Measurements from ENCODE around the gene SLC30A9.

The SLC30A9 gene

GRCh38 chr4:42078184-42078801 lies 88.0 kb downstream of the SLC30A9 start:
- Histone ChIP-seq H3K79me2 (ENCODE audit: control insufficient read depth, insufficient read depth, low read length, unreplicated experiment) (no peaks in the 10 kb centered on the region), H3K27me3 (ENCODE audit: insufficient read depth, low read length) (no peaks in the 10 kb centered on the region), H3K36me3 (ENCODE audit: insufficient read depth, low read length) (peaks cover 9% of the 10 kb centered on the region), H3K4me1 (ENCODE audit: control insufficient read depth, insufficient read depth, low read length, unreplicated experiment) (peaks cover 4% of the 10 kb centered on the region), H3K4me3 (ENCODE audit: low read depth, low read length) (no peak overlapping the region), H2AFZ (ENCODE audit: low read length, unreplicated experiment) (no peak overlapping the region), H3K27ac (ENCODE audit: low read depth, low read length) (no peak overlapping the region)

DNA sequence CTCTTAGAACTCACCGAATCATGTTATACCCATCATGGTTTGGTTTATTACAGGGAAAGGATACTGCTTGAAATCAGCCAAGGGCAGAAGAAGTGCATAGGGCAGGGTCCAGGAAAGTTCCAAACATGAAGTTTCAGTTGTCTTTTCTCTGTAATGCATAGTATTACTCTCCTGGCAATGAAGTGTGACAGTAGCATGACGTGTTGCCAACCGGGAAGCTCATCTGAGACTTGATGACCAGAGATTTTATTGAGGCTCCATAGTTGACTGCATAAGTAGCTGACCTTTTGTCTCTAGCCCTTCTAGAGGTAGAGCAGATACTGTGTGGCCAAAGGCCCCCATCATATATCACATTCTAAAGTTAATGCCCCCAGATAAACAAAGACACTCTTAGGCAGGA lies 90.0 kb downstream of the SLC30A9 start:
- no peaks in the 10 kb centered on the region for H3K27me3 ChIP-seq (ENCODE audit: insufficient read depth, low read length)
- no peaks in the 10 kb centered on the region for H3K79me2 ChIP-seq (ENCODE audit: control insufficient read depth, insufficient read depth, low read length, unreplicated experiment)
- H3K36me3 ChIP-seq (ENCODE audit: insufficient read depth, low read length): peaks cover 9% of the 10 kb centered on the region
- H3K4me1 ChIP-seq (ENCODE audit: control insufficient read depth, insufficient read depth, low read length, unreplicated experiment): peaks cover 4% of the 10 kb centered on the region
- H3K27ac ChIP-seq (ENCODE audit: low read depth, low read length): no peak overlapping the region
- no peak overlapping the region for H2AFZ ChIP-seq (ENCODE audit: low read length, unreplicated experiment)
- no peak overlapping the region for H3K4me3 ChIP-seq (ENCODE audit: low read depth, low read length)

DNA sequence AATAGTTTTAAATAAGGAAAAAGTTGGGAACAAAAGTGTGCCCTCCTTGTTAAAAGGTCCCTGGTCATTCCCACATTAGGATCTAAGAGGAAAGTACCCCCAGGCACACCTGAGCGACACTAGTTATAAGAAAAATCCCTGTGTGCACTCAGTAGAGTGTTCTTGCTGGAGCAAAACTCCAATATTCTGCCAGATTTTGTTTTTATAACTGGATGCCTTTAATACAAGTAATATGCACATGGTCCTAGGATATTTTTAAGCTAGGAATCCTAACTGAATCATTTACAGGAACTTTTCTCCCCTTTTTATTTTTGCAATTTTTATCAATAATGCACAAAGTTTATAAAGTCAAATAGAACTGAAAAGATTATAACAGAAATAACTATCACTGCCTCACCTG lies 93.5 kb downstream of the SLC30A9 start:
- peak overlapping the region; percentile 8 for H3K4me3 ChIP-seq (ENCODE audit: low read depth, low read length)
- H2AFZ ChIP-seq (ENCODE audit: low read length, unreplicated experiment): no peak overlapping the region
- H3K4me1 ChIP-seq (ENCODE audit: control insufficient read depth, insufficient read depth, low read length, unreplicated experiment): peaks cover 4% of the 10 kb centered on the region
- no peak overlapping the region for H3K27ac ChIP-seq (ENCODE audit: low read depth, low read length)
- H3K36me3 ChIP-seq (ENCODE audit: insufficient read depth, low read length): peaks cover 10% of the 10 kb centered on the region
- no peaks in the 10 kb centered on the region for H3K79me2 ChIP-seq (ENCODE audit: control insufficient read depth, insufficient read depth, low read length, unreplicated experiment)
- H3K27me3 ChIP-seq (ENCODE audit: insufficient read depth, low read length): no peaks in the 10 kb centered on the region

DNA sequence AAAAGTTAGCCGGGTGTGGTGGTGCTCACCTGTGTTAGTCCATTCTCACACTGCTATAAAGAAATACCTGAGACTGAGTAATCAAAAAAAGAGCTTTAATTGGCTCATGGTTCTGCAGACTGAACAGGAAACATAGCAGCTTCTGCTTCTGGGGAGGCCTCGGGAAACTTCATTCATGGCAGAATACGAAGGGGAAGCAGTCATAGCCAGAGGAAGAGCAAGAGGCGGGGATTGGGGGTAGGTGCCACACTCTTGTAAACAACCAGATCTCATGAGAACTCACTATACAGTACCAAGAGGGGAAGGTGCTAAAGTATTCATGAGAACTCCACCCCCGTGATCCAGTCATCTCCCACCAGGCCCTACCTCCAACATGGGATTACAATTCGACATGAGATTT lies 98.1 kb downstream of the SLC30A9 start:
- Histone ChIP-seq H3K36me3 (ENCODE audit: insufficient read depth, low read length) (peaks cover 7% of the 10 kb centered on the region; the same call in 1 of the 2 replicates), H3K4me1 (ENCODE audit: control insufficient read depth, insufficient read depth, low read length, unreplicated experiment) (no peaks in the 10 kb centered on the region), H3K27ac (ENCODE audit: low read depth, low read length) (no peak overlapping the region), H3K79me2 (ENCODE audit: control insufficient read depth, insufficient read depth, low read length, unreplicated experiment) (no peaks in the 10 kb centered on the region), H3K4me3 (ENCODE audit: low read depth, low read length) (no peak overlapping the region), H2AFZ (ENCODE audit: low read length, unreplicated experiment) (no peak overlapping the region), H3K27me3 (ENCODE audit: insufficient read depth, low read length) (no peaks in the 10 kb centered on the region)

DNA sequence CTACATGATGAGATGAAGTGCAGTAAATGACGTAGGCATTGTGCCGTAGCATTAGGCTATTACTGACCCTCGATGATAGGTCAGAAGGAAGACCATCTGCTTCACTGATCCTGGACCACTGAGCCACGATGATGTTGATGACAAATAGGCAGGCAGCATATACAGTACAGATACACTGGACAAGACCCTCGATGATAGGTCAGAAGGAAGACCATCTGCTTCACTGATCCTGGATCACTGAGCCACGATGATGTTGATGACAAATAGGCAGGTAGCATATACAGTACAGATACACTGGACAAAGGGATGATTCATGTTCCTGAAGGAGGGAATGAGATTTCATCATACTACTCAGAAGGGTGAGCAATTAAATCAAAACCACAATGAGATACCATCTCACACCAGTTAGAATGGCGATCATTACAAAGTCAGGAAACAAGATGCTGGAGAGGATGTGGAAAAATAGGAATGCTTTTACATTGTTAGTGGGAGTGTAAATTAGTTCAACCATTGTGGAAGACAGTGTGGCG lies 111.2 kb downstream of the SLC30A9 start:
- H2AFZ ChIP-seq (ENCODE audit: low read length, unreplicated experiment): no peak overlapping the region
- no peak overlapping the region for H3K4me3 ChIP-seq (ENCODE audit: low read depth, low read length)
- H3K4me1 ChIP-seq (ENCODE audit: control insufficient read depth, insufficient read depth, low read length, unreplicated experiment): peaks cover 3% of the 10 kb centered on the region
- no peaks in the 10 kb centered on the region for H3K79me2 ChIP-seq (ENCODE audit: control insufficient read depth, insufficient read depth, low read length, unreplicated experiment)
- no peak overlapping the region for H3K27ac ChIP-seq (ENCODE audit: low read depth, low read length)
- no peaks in the 10 kb centered on the region for H3K36me3 ChIP-seq (ENCODE audit: insufficient read depth, low read length)
- H3K27me3 ChIP-seq (ENCODE audit: insufficient read depth, low read length): no peaks in the 10 kb centered on the region

DNA sequence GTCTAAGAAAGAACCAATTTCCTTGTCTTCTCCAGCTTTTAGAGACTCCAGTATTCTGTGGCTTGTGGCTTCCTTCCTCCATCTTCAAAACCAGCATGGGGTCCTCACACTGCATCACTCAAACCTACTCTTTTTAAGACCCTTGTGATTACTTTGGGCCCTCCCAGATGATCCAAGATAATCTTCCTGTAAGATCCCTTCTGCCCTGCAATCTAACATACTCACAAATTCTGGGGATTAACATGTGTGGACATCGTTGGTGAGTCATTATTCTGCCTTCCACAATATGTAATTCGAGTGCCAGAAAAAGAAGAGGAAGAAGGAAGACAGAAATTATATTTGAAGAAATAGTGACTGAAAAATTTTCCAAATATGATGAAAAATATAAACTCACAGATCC lies 114.2 kb downstream of the SLC30A9 start:
- no peak overlapping the region for H3K4me3 ChIP-seq (ENCODE audit: low read depth, low read length)
- no peaks in the 10 kb centered on the region for H3K36me3 ChIP-seq (ENCODE audit: insufficient read depth, low read length)
- H3K4me1 ChIP-seq (ENCODE audit: control insufficient read depth, insufficient read depth, low read length, unreplicated experiment): peaks cover 3% of the 10 kb centered on the region
- H3K79me2 ChIP-seq (ENCODE audit: control insufficient read depth, insufficient read depth, low read length, unreplicated experiment): no peaks in the 10 kb centered on the region
- H2AFZ ChIP-seq (ENCODE audit: low read length, unreplicated experiment): no peak overlapping the region
- no peak overlapping the region for H3K27ac ChIP-seq (ENCODE audit: low read depth, low read length)
- H3K27me3 ChIP-seq (ENCODE audit: insufficient read depth, low read length): peaks cover 14% of the 10 kb centered on the region

DNA sequence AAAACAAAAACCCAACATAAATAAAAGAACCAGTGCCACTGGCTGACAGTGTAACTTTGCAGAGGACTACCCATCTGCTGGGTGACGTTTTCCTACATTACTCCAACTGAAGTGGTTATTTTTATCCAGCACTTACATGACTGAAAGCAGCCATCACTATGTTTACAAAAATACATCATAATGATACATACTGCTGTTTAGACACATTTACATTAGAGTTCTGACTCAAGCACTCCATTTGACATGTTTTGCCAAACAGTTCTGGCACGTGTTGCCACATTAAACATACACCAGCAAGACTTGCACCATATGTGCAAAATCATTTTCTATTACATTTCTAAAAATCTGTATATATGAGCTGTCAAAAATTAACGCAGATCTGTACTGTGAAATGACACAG lies 122.5 kb downstream of the SLC30A9 start:
- no peaks in the 10 kb centered on the region for H3K79me2 ChIP-seq (ENCODE audit: control insufficient read depth, insufficient read depth, low read length, unreplicated experiment)
- H2AFZ ChIP-seq (ENCODE audit: low read length, unreplicated experiment): no peak overlapping the region
- no peaks in the 10 kb centered on the region for H3K4me1 ChIP-seq (ENCODE audit: control insufficient read depth, insufficient read depth, low read length, unreplicated experiment)
- H3K27ac ChIP-seq (ENCODE audit: low read depth, low read length): no peak overlapping the region
- no peaks in the 10 kb centered on the region for H3K36me3 ChIP-seq (ENCODE audit: insufficient read depth, low read length)
- H3K27me3 ChIP-seq (ENCODE audit: insufficient read depth, low read length): peaks cover 94% of the 10 kb centered on the region
- no peak overlapping the region for H3K4me3 ChIP-seq (ENCODE audit: low read depth, low read length)

GRCh38 chr4:42119886-42120285 lies 129.6 kb downstream of the SLC30A9 start:
- Histone ChIP-seq H3K79me2 (ENCODE audit: control insufficient read depth, insufficient read depth, low read length, unreplicated experiment) (no peaks in the 10 kb centered on the region), H3K27ac (ENCODE audit: low read depth, low read length) (no peak overlapping the region), H3K36me3 (ENCODE audit: insufficient read depth, low read length) (no peaks in the 10 kb centered on the region), H2AFZ (ENCODE audit: low read length, unreplicated experiment) (no peak overlapping the region), H3K4me1 (ENCODE audit: control insufficient read depth, insufficient read depth, low read length, unreplicated experiment) (no peaks in the 10 kb centered on the region), H3K27me3 (ENCODE audit: insufficient read depth, low read length) (peaks cover 87% of the 10 kb centered on the region), H3K4me3 (ENCODE audit: low read depth, low read length) (no peak overlapping the region)

DNA sequence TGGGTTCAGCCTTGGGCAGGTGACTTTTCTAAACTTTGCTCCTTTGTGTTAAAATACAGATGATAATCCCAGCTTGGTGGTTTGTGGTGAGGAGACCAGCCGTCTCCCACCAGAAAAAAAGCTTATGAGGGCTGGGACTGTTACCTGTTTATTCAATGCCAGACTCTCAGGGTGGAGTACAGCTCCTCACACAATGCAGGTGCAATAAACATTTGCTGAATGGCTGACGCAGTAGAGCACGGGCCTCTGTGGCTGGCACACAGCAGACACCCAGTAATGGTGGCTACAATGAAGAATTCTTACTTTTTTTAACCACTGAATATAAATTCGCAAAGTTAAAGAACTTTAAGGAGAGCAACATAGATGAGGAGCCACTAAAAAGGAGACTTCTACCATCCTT lies 131.9 kb downstream of the SLC30A9 start:
- Histone ChIP-seq H3K36me3 (ENCODE audit: insufficient read depth, low read length) (no peaks in the 10 kb centered on the region), H3K4me1 (ENCODE audit: control insufficient read depth, insufficient read depth, low read length, unreplicated experiment) (no peaks in the 10 kb centered on the region), H3K27me3 (ENCODE audit: insufficient read depth, low read length) (peaks cover 71% of the 10 kb centered on the region)

DNA sequence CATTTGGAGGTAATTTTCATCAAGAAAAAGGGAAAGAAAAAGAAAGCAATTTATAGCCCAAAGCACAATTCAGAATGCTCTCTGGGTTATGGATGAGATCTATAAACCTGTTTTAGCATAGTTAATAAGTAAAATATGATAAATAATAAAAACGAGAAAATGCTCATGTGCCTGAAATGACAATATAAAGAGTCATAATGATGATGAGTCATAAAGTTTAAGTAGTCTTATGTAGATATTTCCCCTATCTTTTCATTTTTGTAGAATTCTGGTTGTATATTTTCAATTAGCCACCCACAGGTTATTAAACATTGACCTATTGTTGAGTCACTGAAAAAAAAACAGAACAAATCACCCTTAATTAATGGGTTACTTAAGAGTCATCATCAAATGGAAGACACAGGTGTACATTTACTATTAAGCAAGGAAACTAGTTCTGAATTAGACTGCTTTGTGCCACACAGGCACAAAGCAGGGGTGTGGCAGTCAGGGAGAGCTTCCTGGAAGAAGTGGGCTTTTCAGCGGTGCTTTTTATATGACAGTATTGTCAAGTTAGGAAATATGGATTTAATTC lies 132.8 kb downstream of the SLC30A9 start:
- Histone ChIP-seq H3K36me3 (ENCODE audit: insufficient read depth, low read length) (no peaks in the 10 kb centered on the region), H3K27ac (ENCODE audit: low read depth, low read length) (no peak overlapping the region), H3K27me3 (ENCODE audit: insufficient read depth, low read length) (peaks cover 62% of the 10 kb centered on the region), H2AFZ (ENCODE audit: low read length, unreplicated experiment) (no peak overlapping the region), H3K4me3 (ENCODE audit: low read depth, low read length) (no peak overlapping the region), H3K79me2 (ENCODE audit: control insufficient read depth, insufficient read depth, low read length, unreplicated experiment) (no peaks in the 10 kb centered on the region), H3K4me1 (ENCODE audit: control insufficient read depth, insufficient read depth, low read length, unreplicated experiment) (no peaks in the 10 kb centered on the region)

More for the DNA sequence above, 131.9 kb downstream of the SLC30A9 start:
- Histone ChIP-seq H3K27ac (ENCODE audit: low read depth, low read length) (no peak overlapping the region), H3K4me3 (ENCODE audit: low read depth, low read length) (no peak overlapping the region), H2AFZ (ENCODE audit: low read length, unreplicated experiment) (no peak overlapping the region), H3K79me2 (ENCODE audit: control insufficient read depth, insufficient read depth, low read length, unreplicated experiment) (no peaks in the 10 kb centered on the region)

GRCh38 chr4:42132099-42132498 lies 141.8 kb downstream of the SLC30A9 start:
- Histone ChIP-seq H3K4me3 (ENCODE audit: low read depth, low read length) (no peak overlapping the region), H3K4me1 (ENCODE audit: control insufficient read depth, insufficient read depth, low read length, unreplicated experiment) (no peaks in the 10 kb centered on the region), H3K36me3 (ENCODE audit: insufficient read depth, low read length) (no peaks in the 10 kb centered on the region), H3K79me2 (ENCODE audit: control insufficient read depth, insufficient read depth, low read length, unreplicated experiment) (no peaks in the 10 kb centered on the region), H3K27ac (ENCODE audit: low read depth, low read length) (no peak overlapping the region), H2AFZ (ENCODE audit: low read length, unreplicated experiment) (no peak overlapping the region), H3K27me3 (ENCODE audit: insufficient read depth, low read length) (peaks cover 31% of the 10 kb centered on the region)

All from ACC112 (cell line).